T-cell (primary cell): ENCODE results near the gene SLC2A9. TPM values are rescaled to one million over a fixed set of nuclear protein-coding genes. Genes with fewer than 3 reads are reported as not detected.

Source experiments
- ATAC-seq, 4 experiments: fragments of 200-7000 bp in 3 of 4; fragments of 150-1000 bp in 1 of 4; cut with Tn5 transposase; replicated peaks in 1 of 4; 1 replicate in 3 of 4; 2 replicates in 1 of 4; pipeline ENCODE4 v1.10.0; 2021; ENCODE audit warnings: moderate library complexity in 3 of 4, mild to moderate bottlenecking in 2 of 4, moderate number of reproducible peaks in 1 of 4
- CTCF ChIA-PET, 2 donors: fragments of 300-600 bp; sonication (Branson Sonifier 250); formaldehyde crosslinking; loops; one replicate each; lab custom pipeline; 2022; ENCODE audit warnings: antibody characterized with exemption in 2 of 2; lab: Charles Lee
- POLR2A ChIA-PET, 2 donors: fragments of 300-600 bp; sonication (Branson Sonifier 250); formaldehyde crosslinking; loops; one replicate each; lab custom pipeline; 2022; ENCODE audit warnings: antibody characterized with exemption in 2 of 2; lab: Charles Lee
- DNase-seq, 35 experiments: peaks; one replicate each; pipeline versions ENCODE4 v3.0.0 to v3.0.0-alpha.2; 2013 to 2023
- H3K27ac ChIP-seq: one replicate; pipeline ENCODE4 v1.5.1; 2013; ENCODE audit warnings: low read length
- H3K27me3 ChIP-seq, 2 experiments: replicated peaks in 1 of 2; 1 replicate in 1 of 2; 2 replicates in 1 of 2; pipeline versions ENCODE4 v1.6.1 to v1.7.0; 2013; ENCODE audit warnings: low read length in 1 of 2, mixed read lengths in 1 of 2; ENCODE audit not compliant: control insufficient read depth in 2 of 2, insufficient read depth in 2 of 2; ENCODE audit errors: extremely low read depth in 1 of 2
- H3K36me3 ChIP-seq, 2 donors: 1 replicate in 1 of 2; 2 replicates in 1 of 2; pipeline versions ENCODE4 v1.6.1 to v1.7.0; 2013; ENCODE audit warnings: low read length in 1 of 2; ENCODE audit not compliant: control insufficient read depth in 2 of 2, insufficient read depth in 1 of 2; ENCODE audit errors: extremely low read depth in 1 of 2
- H3K4me1 ChIP-seq, 2 experiments: 1 replicate in 1 of 2; 2 replicates in 1 of 2; pipeline versions ENCODE4 v1.6.1 to v1.7.0; 2013; ENCODE audit warnings: low read length in 2 of 2, mixed read lengths in 1 of 2; ENCODE audit not compliant: insufficient read depth in 2 of 2, control insufficient read depth in 1 of 2; ENCODE audit errors: extremely low read depth in 1 of 2
- H3K4me3 ChIP-seq, 2 donors: 1 replicate in 1 of 2; 2 replicates in 1 of 2; pipeline versions ENCODE4 v1.5.1 to v1.7.0; 2013; ENCODE audit warnings: mild to moderate bottlenecking in 2 of 2, low read length in 1 of 2, moderate library complexity in 1 of 2; ENCODE audit not compliant: control insufficient read depth in 1 of 2; ENCODE audit errors: extremely low read depth in 1 of 2
- H3K9me3 ChIP-seq: 2 replicates; pipeline ENCODE4 v1.7.0; 2013
- H3K27ac Mint-ChIP-seq, 2 donors: one replicate each; pipeline ENCODE4 v1.8.0; 2020 to 2021; ENCODE audit warnings: mild to moderate bottlenecking in 2 of 2, mixed read lengths in 2 of 2
- H3K27me3 Mint-ChIP-seq, 2 donors: one replicate each; pipeline ENCODE4 v1.8.0; 2021 to 2022; ENCODE audit warnings: mixed read lengths in 2 of 2
- H3K36me3 Mint-ChIP-seq: one replicate; pipeline ENCODE4 v1.8.0; 2021; ENCODE audit warnings: mixed read lengths
- H3K4me1 Mint-ChIP-seq, 3 donors: one replicate each; pipeline ENCODE4 v1.8.0; 2020 to 2022; ENCODE audit warnings: mixed read lengths in 3 of 3, mild to moderate bottlenecking in 1 of 3
- H3K4me3 Mint-ChIP-seq, 3 donors: one replicate each; pipeline ENCODE4 v1.8.0; 2020 to 2022; ENCODE audit warnings: mild to moderate bottlenecking in 3 of 3, mixed read lengths in 3 of 3, moderate library complexity in 3 of 3
- H3K9me3 Mint-ChIP-seq, 3 donors: one replicate each; pipeline ENCODE4 v1.8.0; 2020 to 2022; ENCODE audit warnings: mixed read lengths in 3 of 3
- whole genome bisulfite sequencing: methylation state at CpG from one replicate; pipeline ENCODE4 v1.1.5; 2013; ENCODE audit warnings: missing lambda C conversion rate; ENCODE audit not compliant: insufficient coverage; 5-methylcytosine and 5-hydroxymethylcytosine counted together
- total RNA-seq, 35 experiments: library from RNA in 6 of 35; stranded (reverse) in 6 of 35; fragments of 120-200 nt in 1 of 35; gene quantifications; one replicate each; pipeline versions ENCODE4 v1.2.1 to v1.2.4 and lab custom pipeline; 2013 to 2026

SLC2A9 gene
- total RNA-seq, 5 donors from 2014 or later (not counting 1 experiment from before 2014, with no cell fraction given): 3.0 to 5.2 (median 4.4) TPM

- Histone ChIP-seq H3K36me3 (no peaks in the 10 kb centered on the region), H3K27me3 (peaks cover 0 to under 1% of the 10 kb centered on the region in 2 experiments), H3K27ac (no peak overlapping the region), H3K4me1 (no peaks in the 10 kb centered on the region), H3K9me3 (no peaks in the 10 kb centered on the region), H3K4me3 (no peak overlapping the region)
- WGBS: 90% methylated on average over 2 of the region's 7 CpGs
- ATAC-seq (no peak), DNase-seq (no peak)
- H3K27ac Mint-ChIP-seq: no peak overlapping the region
- CTCF ChIA-PET: interaction anchor here in 1 of 2 donors (0.6 kb wide), 1 partner anchor 573 kb away, joined by 3 read pairs; no protein-coding TSS in a partner anchor
- peaks cover 16% of the 10 kb centered on the region for H3K36me3 Mint-ChIP-seq
- no peaks in the 10 kb centered on the region for H3K4me1 Mint-ChIP-seq
- no peak overlapping the region for H3K4me3 Mint-ChIP-seq
- H3K27me3 Mint-ChIP-seq: no peaks in the 10 kb centered on the region
- POLR2A ChIA-PET: no interaction called here
- peaks cover 0 to 8% (median 0%) of the 10 kb centered on the region in 3 donors for H3K9me3 Mint-ChIP-seq
These were observed 56.4 kb downstream of the SLC2A9 start for GRCh38 chr4:9964879-9965278.

- H3K4me1 Mint-ChIP-seq: no peaks in the 10 kb centered on the region
- ChIA-PET POLR2A (no interaction called here), CTCF (no interaction called here)
- H3K9me3 ChIP-seq: no peaks in the 10 kb centered on the region
- H3K4me3 ChIP-seq: no peak overlapping the region
- no peak overlapping the region for H3K27ac Mint-ChIP-seq
- ATAC-seq: no peak
- no peaks in the 10 kb centered on the region for H3K27me3 ChIP-seq
- H3K36me3 Mint-ChIP-seq: peaks cover 17% of the 10 kb centered on the region
- peaks cover 0 to 9% (median 0%) of the 10 kb centered on the region in 3 donors for H3K9me3 Mint-ChIP-seq
- H3K4me1 ChIP-seq: no peaks in the 10 kb centered on the region
- 88% methylated on average over 5 of the region's 5 CpGs for WGBS
- H3K36me3 ChIP-seq: no peaks in the 10 kb centered on the region
- H3K27ac ChIP-seq: no peak overlapping the region
- no peak overlapping the region for H3K4me3 Mint-ChIP-seq
- DNase-seq: no peak
- H3K27me3 Mint-ChIP-seq: peaks cover 0 to 2% of the 10 kb centered on the region in 2 donors
These were observed 58.0 kb downstream of the SLC2A9 start for GRCh38 chr4:9963328-9963727.

GRCh38 chr4:9962611-9963314 is 58.5 kb downstream of the SLC2A9 start:
- H3K9me3 ChIP-seq: no peaks in the 10 kb centered on the region
- 100% methylated on average over 1 of the region's 5 CpGs for WGBS
- H3K27me3 Mint-ChIP-seq: peaks cover 0 to 4% of the 10 kb centered on the region in 2 donors
- no peaks in the 10 kb centered on the region for H3K4me1 Mint-ChIP-seq
- ATAC-seq: no peak
- H3K27ac Mint-ChIP-seq: no peak overlapping the region
- peaks cover 0 to 12% (median 0%) of the 10 kb centered on the region in 3 donors for H3K9me3 Mint-ChIP-seq
- DNase-seq: no peak
- H3K4me3 Mint-ChIP-seq: no peak overlapping the region
- H3K27ac ChIP-seq: no peak overlapping the region
- no peaks in the 10 kb centered on the region for H3K4me1 ChIP-seq
- POLR2A ChIA-PET: no interaction called here
- peaks cover 20% of the 10 kb centered on the region for H3K36me3 Mint-ChIP-seq
- no peaks in the 10 kb centered on the region for H3K27me3 ChIP-seq
- CTCF ChIA-PET: no interaction called here
- H3K4me3 ChIP-seq: no peak overlapping the region
- no peaks in the 10 kb centered on the region for H3K36me3 ChIP-seq

- no peak for DNase-seq
- Histone ChIP-seq H3K27ac (no peak overlapping the region), H3K9me3 (no peaks in the 10 kb centered on the region), H3K36me3 (no peaks in the 10 kb centered on the region), H3K27me3 (no peaks in the 10 kb centered on the region), H3K4me3 (no peak overlapping the region), H3K4me1 (no peaks in the 10 kb centered on the region)
- no CpG with 5 or more reads among the region's 3 CpGs for WGBS
- H3K27ac Mint-ChIP-seq: no peak overlapping the region
- ChIA-PET POLR2A (no interaction called here), CTCF (no interaction called here)
- no peak for ATAC-seq
- peaks cover 11% of the 10 kb centered on the region for H3K36me3 Mint-ChIP-seq
- no peaks in the 10 kb centered on the region for H3K4me1 Mint-ChIP-seq
- peaks cover 0 to 7% (median 0%) of the 10 kb centered on the region in 3 donors for H3K9me3 Mint-ChIP-seq
- H3K4me3 Mint-ChIP-seq: no peak overlapping the region
- H3K27me3 Mint-ChIP-seq: peaks cover 0 to 4% of the 10 kb centered on the region in 2 donors
These were observed 66.8 kb downstream of the SLC2A9 start for GRCh38 chr4:9954468-9954867.

GRCh38 chr4:9953089-9953488 is 68.2 kb downstream of the SLC2A9 start:
- Mint-ChIP-seq H3K27me3 (peaks cover 0 to under 1% of the 10 kb centered on the region in 2 donors), H3K27ac (no peak overlapping the region), H3K9me3 (peaks cover 0 to under 1% (median 0%) of the 10 kb centered on the region in 3 donors), H3K36me3 (peaks cover 4% of the 10 kb centered on the region), H3K4me3 (no peak overlapping the region), H3K4me1 (no peaks in the 10 kb centered on the region)
- CTCF ChIA-PET: no interaction called here
- POLR2A ChIA-PET: no interaction called here
- Histone ChIP-seq H3K27me3 (peaks cover 0 to 2% of the 10 kb centered on the region in 2 experiments), H3K4me3 (no peak overlapping the region), H3K9me3 (no peaks in the 10 kb centered on the region), H3K4me1 (no peaks in the 10 kb centered on the region), H3K36me3 (no peaks in the 10 kb centered on the region), H3K27ac (no peak overlapping the region)
- ATAC-seq: no peak
- 76% methylated on average over 2 of the region's 4 CpGs for WGBS
- no peak for DNase-seq

GRCh38 chr4:9952415-9952950 is 68.8 kb downstream of the SLC2A9 start:
- H3K36me3 Mint-ChIP-seq: peaks cover 3% of the 10 kb centered on the region
- H3K27me3 Mint-ChIP-seq: no peaks in the 10 kb centered on the region
- DNase-seq: no peak
- WGBS: 100% methylated on average over 2 of the region's 8 CpGs
- no peak overlapping the region for H3K27ac Mint-ChIP-seq
- no peaks in the 10 kb centered on the region for H3K4me1 ChIP-seq
- no peaks in the 10 kb centered on the region for H3K9me3 Mint-ChIP-seq
- no peak overlapping the region for H3K4me3 Mint-ChIP-seq
- peaks cover 0 to 2% of the 10 kb centered on the region in 2 experiments for H3K27me3 ChIP-seq
- CTCF ChIA-PET: no interaction called here
- H3K36me3 ChIP-seq: no peaks in the 10 kb centered on the region
- no peaks in the 10 kb centered on the region for H3K4me1 Mint-ChIP-seq
- no peak for ATAC-seq
- POLR2A ChIA-PET: no interaction called here
- no peak overlapping the region for H3K27ac ChIP-seq
- no peak overlapping the region for H3K4me3 ChIP-seq
- no peaks in the 10 kb centered on the region for H3K9me3 ChIP-seq
